LoVo (cell line): ENCODE measurements around the gene MBOAT7.
"Not testable (repeated sequence)": the region's sequence is repeated elsewhere in the genome, so short reads cannot be mapped to it uniquely, and the experiment has no call there.

Experiments used
- DNase-seq: peaks from one replicate; pipeline ENCODE4 v3.0.0-alpha.2; 2016; ENCODE audit warnings: low spot score

Gene MBOAT7

GRCh38 chr19:54188215-54188871 is 1.0 kb downstream of the MBOAT7 start:
- no peak for DNase-seq

- DNase-seq = no peak
These were observed 2.4 kb downstream of the MBOAT7 start for GRCh38 chr19:54186934-54187381.

- DNase-seq = no peak
These were observed 3.0 kb downstream of the MBOAT7 start for GRCh38 chr19:54186351-54186750.

- no peak for DNase-seq
These were observed 5.9 kb downstream of the MBOAT7 start for GRCh38 chr19:54183431-54183830.

GRCh38 chr19:54181894-54182293 is 7.5 kb downstream of the MBOAT7 start:
- not testable (repeated sequence) for DNase-seq

- no peak for DNase-seq
These were observed 8.7 kb downstream of the MBOAT7 start for GRCh38 chr19:54180691-54181091.

- no peak for DNase-seq
These were observed 9.4 kb downstream of the MBOAT7 start for GRCh38 chr19:54179921-54180461.

GRCh38 chr19:54179262-54179852 is 10.0 kb downstream of the MBOAT7 start:
- DNase-seq = no peak

GRCh38 chr19:54178581-54179261 is 10.7 kb downstream of the MBOAT7 start:
- no peak for DNase-seq

GRCh38 chr19:54173951-54174834 is 15.2 kb downstream of the MBOAT7 start:
- no peak for DNase-seq

GRCh38 chr19:54173359-54173699 is 16.1 kb downstream of the MBOAT7 start:
- DNase-seq = no peak

- peak; percentile 77 for DNase-seq
These were observed 16.7 kb downstream of the MBOAT7 start, which contains the start of gene TMC4 for GRCh38 chr19:54172471-54173358. Gene TMC4, minus strand, starts transcription at chr19:54173160. Its CDS starts 43 bp downstream, at chr19:54173117.

- not testable (repeated sequence) for DNase-seq
These were observed 17.5 kb downstream of the MBOAT7 start for GRCh38 chr19:54171736-54172431.

GRCh38 chr19:54169149-54169740 is 20.1 kb downstream of the MBOAT7 start:
- no peak for DNase-seq

- DNase-seq = peak; percentile 76
These were observed 21.0 kb downstream of the MBOAT7 start for GRCh38 chr19:54168174-54168917.

GRCh38 chr19:54165222-54165621 is 24.2 kb downstream of the MBOAT7 start:
- no peak for DNase-seq

- DNase-seq = no peak
These were observed 24.9 kb downstream of the MBOAT7 start for GRCh38 chr19:54164369-54165068.

GRCh38 chr19:54162884-54163283 is 26.5 kb downstream of the MBOAT7 start:
- DNase-seq = no peak
